Rectal smooth muscle tissue (tissue), 1 donor: ENCODE data around the gene MN1.

Source experiments
- H3K27ac ChIP-seq: one replicate; pipeline ENCODE4 v1.7.0; 2013; ENCODE audit warnings: low read depth, low read length, inconsistent platforms
- H3K27me3 ChIP-seq: one replicate; pipeline ENCODE4 v1.7.0; 2013; ENCODE audit warnings: low read length; ENCODE audit not compliant: control insufficient read depth, insufficient read depth
- H3K36me3 ChIP-seq: one replicate; pipeline ENCODE4 v1.7.0; 2013; ENCODE audit warnings: low read length; ENCODE audit not compliant: control insufficient read depth, insufficient read depth
- H3K4me1 ChIP-seq: one replicate; pipeline ENCODE4 v1.7.0; 2013; ENCODE audit warnings: low read length; ENCODE audit not compliant: control insufficient read depth, insufficient read depth
- H3K4me3 ChIP-seq: one replicate; pipeline ENCODE4 v1.7.0; 2013; ENCODE audit warnings: low read length
- H3K9ac ChIP-seq: one replicate; pipeline ENCODE4 v1.7.0; 2013; ENCODE audit warnings: low read length

Gene MN1

GRCh38 chr22:27816552-27816951 lies 15.0 kb upstream of the MN1 start:
- H3K27ac ChIP-seq, result no peak overlapping the region
- H3K4me3 ChIP-seq, result no peak overlapping the region
- no peaks in the 10 kb centered on the region for H3K27me3 ChIP-seq
- H3K9ac ChIP-seq, result no peak overlapping the region
- no peaks in the 10 kb centered on the region for H3K36me3 ChIP-seq
- H3K4me1 ChIP-seq, result no peaks in the 10 kb centered on the region

- no peaks in the 10 kb centered on the region for H3K36me3 ChIP-seq
Observed at GRCh38 chr22:27815826-27816530, 14.4 kb upstream of the MN1 start.

GRCh38 chr22:27814993-27815392 lies 13.4 kb upstream of the MN1 start:
- Histone ChIP-seq H3K27me3 (no peaks in the 10 kb centered on the region), H3K27ac (no peak overlapping the region), H3K9ac (no peak overlapping the region), H3K4me1 (peaks cover 13% of the 10 kb centered on the region), H3K4me3 (no peak overlapping the region), H3K36me3 (no peaks in the 10 kb centered on the region)

More at GRCh38 chr22:27815826-27816530, 14.4 kb upstream of the MN1 start:
- H3K4me3 ChIP-seq, result no peak overlapping the region
- H3K9ac ChIP-seq, result no peak overlapping the region
- no peaks in the 10 kb centered on the region for H3K27me3 ChIP-seq
- peaks cover 3% of the 10 kb centered on the region for H3K4me1 ChIP-seq
- H3K27ac ChIP-seq, result no peak overlapping the region

- no peaks in the 10 kb centered on the region for H3K27me3 ChIP-seq
- H3K36me3 ChIP-seq, result no peaks in the 10 kb centered on the region
- no peak overlapping the region for H3K9ac ChIP-seq
- no peak overlapping the region for H3K27ac ChIP-seq
- peaks cover 14% of the 10 kb centered on the region for H3K4me1 ChIP-seq
- H3K4me3 ChIP-seq, result no peak overlapping the region
Observed at GRCh38 chr22:27811778-27812177, 10.2 kb upstream of the MN1 start.

GRCh38 chr22:27810609-27811151 lies 9.1 kb upstream of the MN1 start:
- H3K27ac ChIP-seq, result peak overlapping the region; percentile 82
- no peaks in the 10 kb centered on the region for H3K27me3 ChIP-seq
- H3K4me3 ChIP-seq, result peak overlapping the region; percentile 10
- peaks cover 14% of the 10 kb centered on the region for H3K4me1 ChIP-seq
- no peaks in the 10 kb centered on the region for H3K36me3 ChIP-seq
- no peak overlapping the region for H3K9ac ChIP-seq

- Histone ChIP-seq H3K36me3 (no peaks in the 10 kb centered on the region), H3K4me1 (peaks cover 14% of the 10 kb centered on the region), H3K27me3 (no peaks in the 10 kb centered on the region), H3K27ac (peak overlapping the region; percentile 82), H3K9ac (no peak overlapping the region), H3K4me3 (no peak overlapping the region)
Observed at GRCh38 chr22:27809700-27810608, 8.4 kb upstream of the MN1 start.

GRCh38 chr22:27809226-27809603 lies 7.7 kb upstream of the MN1 start:
- Histone ChIP-seq H3K36me3 (no peaks in the 10 kb centered on the region), H3K27ac (no peak overlapping the region), H3K4me3 (no peak overlapping the region), H3K9ac (no peak overlapping the region), H3K27me3 (no peaks in the 10 kb centered on the region), H3K4me1 (peaks cover 14% of the 10 kb centered on the region)

- no peaks in the 10 kb centered on the region for H3K27me3 ChIP-seq
- no peak overlapping the region for H3K4me3 ChIP-seq
- H3K36me3 ChIP-seq, result no peaks in the 10 kb centered on the region
- H3K4me1 ChIP-seq, result peaks cover 14% of the 10 kb centered on the region
- H3K27ac ChIP-seq, result no peak overlapping the region
- H3K9ac ChIP-seq, result no peak overlapping the region
Observed at GRCh38 chr22:27808451-27809225, 7.1 kb upstream of the MN1 start.

GRCh38 chr22:27805841-27806240 lies 4.3 kb upstream of the MN1 start:
- H3K4me1 ChIP-seq, result peaks cover 12% of the 10 kb centered on the region

GRCh38 chr22:27804470-27805297 lies 3.1 kb upstream of the MN1 start:
- Histone ChIP-seq H3K27me3 (peaks cover 9% of the 10 kb centered on the region), H3K9ac (no peak overlapping the region), H3K27ac (no peak overlapping the region), H3K4me3 (no peak overlapping the region), H3K36me3 (no peaks in the 10 kb centered on the region), H3K4me1 (peaks cover 2% of the 10 kb centered on the region)

More at GRCh38 chr22:27805841-27806240, 4.3 kb upstream of the MN1 start:
- Histone ChIP-seq H3K4me3 (no peak overlapping the region), H3K36me3 (no peaks in the 10 kb centered on the region), H3K9ac (no peak overlapping the region), H3K27ac (no peak overlapping the region), H3K27me3 (no peaks in the 10 kb centered on the region)

- no peak overlapping the region for H3K27ac ChIP-seq
- H3K9ac ChIP-seq, result no peak overlapping the region
- no peaks in the 10 kb centered on the region for H3K36me3 ChIP-seq
- peaks cover 2% of the 10 kb centered on the region for H3K4me1 ChIP-seq
- H3K4me3 ChIP-seq, result no peak overlapping the region
- H3K27me3 ChIP-seq, result peaks cover 10% of the 10 kb centered on the region
Observed at GRCh38 chr22:27803841-27804415, 2.4 kb upstream of the MN1 start.
